B cell (primary cell): ENCODE measurements around the gene NDST1. TPM values are rescaled to one million over a fixed set of nuclear protein-coding genes. Genes with fewer than 3 reads are reported as not detected.

Experiments
- ATAC-seq: fragments of 200-7000 bp; cut with Tn5 transposase; one replicate; pipeline ENCODE4 v1.10.0; 2021; ENCODE audit warnings: low read depth, mild to moderate bottlenecking, moderate number of reproducible peaks, moderate library complexity
- CTCF ChIA-PET: fragments of 350-600 bp; sonication (Branson Sonifier 250); formaldehyde crosslinking; loops from one replicate; lab custom pipeline; 2021; ENCODE audit warnings: antibody characterized with exemption, inconsistent platforms; lab: Charles Lee
- POLR2A ChIA-PET: fragments of 350-600 bp; sonication (Branson Sonifier 250); formaldehyde crosslinking; loops from one replicate; lab custom pipeline; 2021; ENCODE audit warnings: antibody characterized with exemption; lab: Charles Lee
- DNase-seq: peaks from one replicate; pipeline ENCODE4 v3.0.0; 2013
- H2AFZ ChIP-seq: 2 replicates; pipeline ENCODE4 v1.6.1; 2012; ENCODE audit warnings: mild to moderate bottlenecking, low read depth, low read length; ENCODE audit not compliant: insufficient read depth, poor library complexity, severe bottlenecking
- H3K27ac ChIP-seq, 2 donors: 1 replicate in 1 of 2; 2 replicates in 1 of 2; pipeline ENCODE4 v1.5.1; 2012 to 2013; ENCODE audit warnings: low read length in 2 of 2, mild to moderate bottlenecking in 2 of 2, moderate library complexity in 1 of 2
- H3K27me3 ChIP-seq, 4 experiments: fragments of 200-600 bp in 1 of 4; sonication (generic) in 1 of 4; replicated peaks in 1 of 4; 1 replicate in 2 of 4; 2 replicates in 2 of 4; pipeline versions ENCODE4 v1.6.1 to v1.7.0; 2013 to 2016; ENCODE audit warnings: low read length in 3 of 4, mild to moderate bottlenecking in 2 of 4, mixed read lengths in 1 of 4, moderate library complexity in 1 of 4; ENCODE audit not compliant: insufficient read depth in 4 of 4, control insufficient read depth in 3 of 4; ENCODE audit errors: control extremely low read depth in 1 of 4
- H3K36me3 ChIP-seq, 2 experiments: replicated peaks in 1 of 2; 1 replicate in 1 of 2; 2 replicates in 1 of 2; pipeline versions ENCODE4 v1.6.1 to v1.7.1; 2013; ENCODE audit warnings: low read length in 1 of 2; ENCODE audit not compliant: insufficient read depth in 2 of 2, control insufficient read depth in 1 of 2; ENCODE audit errors: control extremely low read depth in 1 of 2, extremely low read depth in 1 of 2
- H3K4me1 ChIP-seq, 2 donors: fragments of 200-600 bp in 1 of 2; sonication (generic) in 1 of 2; 1 replicate in 1 of 2; 2 replicates in 1 of 2; pipeline versions ENCODE4 v1.5.1 to v1.6.1; 2013 to 2017; ENCODE audit warnings: low read length in 2 of 2; ENCODE audit not compliant: control insufficient read depth in 2 of 2, insufficient read depth in 2 of 2
- H3K4me2 ChIP-seq: replicated peaks from 2 replicates; pipeline ENCODE3; 2012; ENCODE audit warnings: mild to moderate bottlenecking, low read depth, low read length; ENCODE audit not compliant: poor library complexity, severe bottlenecking
- H3K4me3 ChIP-seq, 5 experiments: fragments of 200-600 bp in 1 of 5; sonication (generic) in 1 of 5; 1 replicate in 3 of 5; 2 replicates in 2 of 5; pipeline versions ENCODE4 v1.5.1 to v1.7.0; 2011 to 2016; ENCODE audit warnings: low read length in 4 of 5, mild to moderate bottlenecking in 4 of 5, low read depth in 2 of 5, control low read depth in 1 of 5, moderate library complexity in 1 of 5; ENCODE audit not compliant: insufficient read depth in 1 of 5; ENCODE audit errors: control extremely low read depth in 1 of 5, extremely low read depth in 1 of 5
- H3K79me2 ChIP-seq: fragments of 200-600 bp; sonication (generic); one replicate; pipeline ENCODE4 v1.6.0; 2016; ENCODE audit warnings: low read length; ENCODE audit not compliant: control insufficient read depth, insufficient read depth
- H3K9ac ChIP-seq: fragments of 200-600 bp; sonication (generic); 2 replicates; pipeline ENCODE4 v1.6.1; 2017; ENCODE audit warnings: mild to moderate bottlenecking, low read length, moderate library complexity
- H3K9me3 ChIP-seq, 3 donors: one replicate each; pipeline versions ENCODE4 v1.6.1 to v1.7.1; 2013; ENCODE audit warnings: low read length in 2 of 3; ENCODE audit not compliant: control insufficient read depth in 2 of 3, insufficient read depth in 1 of 3; ENCODE audit errors: control extremely low read depth in 1 of 3
- H4K20me1 ChIP-seq: 2 replicates; pipeline ENCODE4 v1.6.0; 2012; ENCODE audit warnings: mild to moderate bottlenecking, low read length; ENCODE audit not compliant: insufficient read depth, control insufficient read depth, poor library complexity, severe bottlenecking
- H3K27ac Mint-ChIP-seq: one replicate; pipeline ENCODE4 v1.8.0; 2021; ENCODE audit warnings: mixed read lengths
- H3K27me3 Mint-ChIP-seq: one replicate; pipeline ENCODE4 v1.8.0; 2021; ENCODE audit warnings: mixed read lengths
- H3K4me1 Mint-ChIP-seq: one replicate; pipeline ENCODE4 v1.8.0; 2021; ENCODE audit warnings: mixed read lengths
- H3K4me3 Mint-ChIP-seq: one replicate; pipeline ENCODE4 v1.8.0; 2021; ENCODE audit warnings: mixed read lengths
- H3K9me3 Mint-ChIP-seq: one replicate; pipeline ENCODE4 v1.8.0; 2022; ENCODE audit warnings: mixed read lengths; ENCODE audit not compliant: insufficient read depth
- CTCF ChIP-seq: fragments of 200-600 bp; IDR thresholded peaks from one replicate; pipeline ENCODE4 v1.8.0; 2022; ENCODE audit warnings: antibody characterized with exemption, mild to moderate bottlenecking
- EZH2 ChIP-seq: IDR thresholded peaks from 2 replicates; pipeline ENCODE4 v1.6.1; 2012; ENCODE audit warnings: borderline replicate concordance, low read depth, mild to moderate bottlenecking, moderate library complexity, low read length; ENCODE audit not compliant: insufficient read depth, poor library complexity, severe bottlenecking
- WGBS: methylation state at CpG from one replicate; pipeline ENCODE4 v1.1.5; 2013; ENCODE audit warnings: missing lambda C conversion rate; ENCODE audit not compliant: insufficient coverage; 5-methylcytosine and 5-hydroxymethylcytosine counted together
- intact Hi-C: fragments of 100-400 bp; cut with micrococcal nuclease; formaldehyde crosslinking; loops from one replicate; pipeline ENCODE4 v1.10.0; 2022
- polyA plus RNA-seq: library from polyadenylated mRNA; depleted of rRNA; stranded (reverse); fragments of >200 nt; gene quantifications from 2 replicates; pipeline ENCODE4 v1.2.3, GENCODE V29; 2012
- total RNA-seq, 2 donors: library from RNA; stranded (reverse); fragments of 120-200 nt in 1 of 2; gene quantifications; 1 replicate in 1 of 2; 2 replicates in 1 of 2; pipeline versions ENCODE4 v1.2.3 to v1.2.4, GENCODE V29; 2013 to 2022

NDST1 gene
- total and polyA plus RNA-seq, 2 donors (not counting 1 experiment from before 2014, with no cell fraction given): 4.3 to 7.0 TPM

DNA sequence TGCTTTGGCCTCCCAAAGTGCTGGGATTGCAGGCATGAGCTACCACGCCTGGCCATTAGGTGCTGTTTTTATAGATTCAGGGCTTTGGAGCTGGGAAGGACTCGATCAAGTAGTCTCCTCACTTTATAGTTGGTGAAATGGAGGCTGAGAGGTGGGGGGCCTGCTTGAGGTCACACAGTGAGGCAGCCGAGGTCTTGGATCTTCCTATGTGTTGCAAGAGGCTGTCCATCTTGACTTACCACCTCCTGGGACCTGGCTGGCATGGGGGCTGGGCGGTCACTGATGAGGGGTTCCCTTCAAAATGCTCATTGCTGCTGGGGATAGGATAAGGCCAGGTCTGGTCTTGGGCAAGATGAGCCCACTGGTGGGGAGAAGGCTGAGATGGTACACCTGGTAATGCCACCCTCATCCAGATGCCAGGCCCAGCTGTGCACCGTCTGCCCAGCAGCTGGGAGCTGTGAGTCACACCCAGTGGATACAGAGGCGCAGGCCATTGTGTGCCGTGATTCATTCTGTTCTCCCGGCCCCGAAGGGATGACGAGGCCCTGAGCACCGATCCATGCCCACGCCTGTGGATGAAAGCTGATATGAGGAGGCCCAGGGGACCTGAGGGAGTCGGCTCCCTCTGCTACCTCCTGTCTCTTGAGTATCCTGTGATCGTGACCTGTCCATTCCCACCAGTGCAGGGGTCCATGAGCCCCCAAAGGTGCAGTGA is 10.5 kb upstream of the NDST1 start:
- ChIA-PET POLR2A (no interaction called here), CTCF (interaction anchor here (0.6 to 1.6 kb wide), 4 partner anchors 14 to 1115 kb away, joined by 3 read pairs; no protein-coding TSS in a partner anchor)
- peaks cover 7 to 11% of the 10 kb centered on the region in 2 donors for H3K4me1 ChIP-seq
- H3K9ac ChIP-seq: no peak overlapping the region
- Mint-ChIP-seq H3K27me3 (no peaks in the 10 kb centered on the region), H3K9me3 (no peaks in the 10 kb centered on the region), H3K27ac (no peak overlapping the region), H3K4me3 (no peak overlapping the region), H3K4me1 (peaks cover 12% of the 10 kb centered on the region)
- no peak overlapping the region for H3K4me3 ChIP-seq
- H3K4me2 ChIP-seq: no peak overlapping the region
- H2AFZ ChIP-seq: no peak overlapping the region
- peaks cover 23% of the 10 kb centered on the region for H3K79me2 ChIP-seq
- H3K9me3 ChIP-seq: no peaks in the 10 kb centered on the region
- H3K36me3 ChIP-seq: no peaks in the 10 kb centered on the region
- H3K27ac ChIP-seq: no peak overlapping the region
- TF ChIP-seq CTCF: no peak
- TF ChIP-seq EZH2: no peak
- ATAC-seq (no peak), DNase-seq (no peak)
- 95% methylated on average over 9 of the region's 14 CpGs for WGBS
- H4K20me1 ChIP-seq: no peaks in the 10 kb centered on the region
- no peaks in the 10 kb centered on the region for H3K27me3 ChIP-seq
- intact Hi-C loops: no loop called here

- no peak overlapping the region for H2AFZ ChIP-seq
- no peak overlapping the region for H3K27ac Mint-ChIP-seq
- TF ChIP-seq CTCF: no peak
- no peak for TF ChIP-seq EZH2
- peaks cover 12% of the 10 kb centered on the region for H3K4me1 Mint-ChIP-seq
- ATAC-seq (no peak), DNase-seq (no peak)
- no peak overlapping the region for H3K4me3 ChIP-seq
- POLR2A ChIA-PET: no interaction called here
- no peak overlapping the region for H3K27ac ChIP-seq
- H3K27me3 Mint-ChIP-seq: no peaks in the 10 kb centered on the region
- no peaks in the 10 kb centered on the region for H4K20me1 ChIP-seq
- H3K27me3 ChIP-seq: no peaks in the 10 kb centered on the region
- H3K4me1 ChIP-seq: peaks cover 7 to 11% of the 10 kb centered on the region in 2 donors
- no peak overlapping the region for H3K9ac ChIP-seq
- H3K36me3 ChIP-seq: no peaks in the 10 kb centered on the region
- 90% methylated on average over 5 of the region's 5 CpGs for WGBS
- CTCF ChIA-PET: interaction anchor here (0.6 to 1.6 kb wide), 3 partner anchors 11 to 46 kb away, joined by 3 to 7 read pairs (median 3); no protein-coding TSS in a partner anchor
- peaks cover 22% of the 10 kb centered on the region for H3K79me2 ChIP-seq
- no peak overlapping the region for H3K4me3 Mint-ChIP-seq
- no peaks in the 10 kb centered on the region for H3K9me3 Mint-ChIP-seq
- no peaks in the 10 kb centered on the region for H3K9me3 ChIP-seq
- intact Hi-C loops: no loop called here
- H3K4me2 ChIP-seq: no peak overlapping the region
These were observed 10.0 kb upstream of the NDST1 start for GRCh38 chr5:150497989-150498317.
